DMS53 (cell line): ENCODE measurements around the gene HOXA6.
A peak's percentile ranks its signal among the peaks of the same experiment; 100 is the strongest.

Experiments
- DNase-seq: peaks from one replicate; lab custom pipeline; 2025; lab: John Stamatoyannopoulos, UW

HOXA6 gene

GRCh38 chr7:27184337-27185012 lies 36.9 kb upstream of the HOXA6 start:
- peak; percentile 78 for DNase-seq

DNA sequence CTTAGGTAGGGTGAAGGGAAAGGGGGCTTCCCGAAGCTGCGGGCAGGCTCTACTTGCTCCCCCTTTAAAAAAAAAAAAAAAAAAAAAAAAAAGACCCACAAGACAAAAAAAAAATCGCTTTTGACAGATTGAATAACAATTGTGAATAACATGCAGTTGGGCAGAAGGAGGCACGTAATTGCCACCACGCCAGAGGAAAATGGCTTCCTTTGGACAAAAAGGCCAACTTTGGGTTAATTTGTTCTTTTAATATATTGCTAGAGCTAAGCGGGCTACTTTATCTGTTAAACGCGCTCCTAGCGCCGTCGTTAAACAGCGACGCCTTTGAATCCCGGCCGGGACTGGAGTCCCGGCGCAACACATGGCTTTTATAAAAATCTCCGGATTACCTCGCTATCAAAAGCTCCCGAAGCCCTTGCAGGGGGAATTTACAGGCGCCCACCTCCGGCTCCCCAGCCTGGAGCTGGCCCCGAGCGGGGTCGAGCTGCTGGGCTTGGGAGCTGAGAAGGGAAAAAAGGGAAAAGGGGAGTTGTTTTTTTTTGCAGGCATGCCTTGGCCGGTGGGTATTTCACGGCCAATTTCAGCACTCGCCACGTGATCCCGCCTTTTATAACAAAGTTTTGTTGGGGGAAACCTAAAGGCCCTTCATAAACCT lies 36.2 kb upstream of the HOXA6 start:
- peak; percentile 73 for DNase-seq

GRCh38 chr7:27182861-27183681 lies 35.5 kb upstream of the HOXA6 start:
- DNase-seq, result peak; percentile 70

- DNase-seq, result no peak
Observed at GRCh38 chr7:27182285-27182841, 34.8 kb upstream of the HOXA6 start.

- no peak for DNase-seq
Observed at GRCh38 chr7:27181795-27182275, 34.3 kb upstream of the HOXA6 start.

- no peak for DNase-seq
Observed at GRCh38 chr7:27180431-27181420, 33.2 kb upstream of the HOXA6 start.

GRCh38 chr7:27179503-27180430 lies 32.2 kb upstream of the HOXA6 start:
- DNase-seq, result peak; percentile 92

DNA sequence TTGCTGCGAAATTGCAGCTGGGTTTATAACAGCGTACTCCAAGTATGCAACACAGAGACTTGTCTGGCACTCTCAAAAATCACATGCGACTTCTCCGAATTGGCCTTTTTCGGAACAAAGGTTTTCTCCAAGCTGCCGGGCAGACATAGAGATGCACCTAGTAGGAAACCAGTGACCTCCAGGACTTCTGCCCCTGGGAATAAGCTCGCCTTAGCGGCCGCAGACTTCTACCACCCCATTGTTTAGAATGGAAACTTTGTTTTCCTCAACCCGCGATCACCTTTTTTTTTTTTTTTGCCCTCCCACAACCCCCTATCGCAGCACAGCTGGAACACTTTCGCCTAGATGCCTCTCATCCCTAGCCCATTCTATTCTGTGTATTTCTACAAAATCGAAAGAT lies 31.5 kb upstream of the HOXA6 start:
- DNase-seq, result no peak

- no peak for DNase-seq
Observed at GRCh38 chr7:27178366-27178765, 30.8 kb upstream of the HOXA6 start.

- DNase-seq, result no peak
Observed at GRCh38 chr7:27177795-27178320, 30.3 kb upstream of the HOXA6 start.

GRCh38 chr7:27176962-27177794 lies 29.6 kb upstream of the HOXA6 start:
- no peak for DNase-seq

- no peak for DNase-seq
Observed at GRCh38 chr7:27176524-27176845, 28.9 kb upstream of the HOXA6 start.

DNA sequence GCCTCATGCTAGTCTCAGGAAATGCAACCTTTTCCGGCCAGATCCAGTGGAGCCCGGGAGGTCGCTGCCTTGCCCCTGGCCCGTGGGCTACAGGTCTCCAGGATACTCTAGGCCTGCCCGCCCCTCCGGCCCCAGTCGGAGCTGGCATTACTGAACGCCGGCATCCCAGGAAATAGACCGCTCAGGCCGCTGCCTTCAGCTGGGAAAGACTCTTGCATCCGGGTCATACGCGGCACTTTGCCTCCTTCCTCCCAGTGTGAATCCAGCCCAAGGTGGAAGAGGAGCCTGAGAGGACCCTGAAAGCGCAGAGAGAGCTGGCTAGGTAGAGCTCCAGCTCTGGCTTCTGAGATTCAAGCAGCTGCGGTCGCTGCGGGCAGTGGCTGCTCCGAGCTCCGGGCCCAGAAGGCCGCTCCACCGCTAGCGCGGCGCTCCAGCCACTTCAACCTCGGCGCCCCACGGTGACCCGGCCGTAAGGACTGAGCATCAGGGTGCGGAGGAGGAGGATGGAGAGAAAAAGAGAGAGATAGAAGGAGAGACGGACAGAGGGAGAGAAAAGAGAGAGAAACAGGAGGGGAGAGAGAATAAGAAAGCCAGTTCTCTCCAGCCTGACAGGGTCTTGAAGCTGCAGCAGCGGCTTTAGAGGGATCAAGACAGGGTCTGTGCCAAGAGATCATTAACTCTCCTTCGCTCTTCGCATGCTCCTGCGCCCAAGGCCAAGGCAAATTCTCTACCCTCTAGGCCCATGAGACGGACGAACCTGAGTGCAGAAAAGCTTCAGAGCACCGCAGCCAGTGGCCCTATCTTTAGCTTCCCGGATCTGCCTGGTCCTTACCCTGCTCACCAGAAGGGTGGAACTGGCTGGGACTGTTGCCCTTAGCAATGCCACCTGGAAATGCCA lies 28.3 kb upstream of the HOXA6 start:
- peak; percentile 51 for DNase-seq

GRCh38 chr7:27174874-27175625 lies 27.5 kb upstream of the HOXA6 start:
- no peak for DNase-seq

GRCh38 chr7:27173956-27174873 lies 26.6 kb upstream of the HOXA6 start, which contains the start of gene HOXA10:
Gene HOXA10 (minus strand): TSS chr7:27174320. CDS start chr7:27174306, 14 bp downstream.
- no peak for DNase-seq

DNA sequence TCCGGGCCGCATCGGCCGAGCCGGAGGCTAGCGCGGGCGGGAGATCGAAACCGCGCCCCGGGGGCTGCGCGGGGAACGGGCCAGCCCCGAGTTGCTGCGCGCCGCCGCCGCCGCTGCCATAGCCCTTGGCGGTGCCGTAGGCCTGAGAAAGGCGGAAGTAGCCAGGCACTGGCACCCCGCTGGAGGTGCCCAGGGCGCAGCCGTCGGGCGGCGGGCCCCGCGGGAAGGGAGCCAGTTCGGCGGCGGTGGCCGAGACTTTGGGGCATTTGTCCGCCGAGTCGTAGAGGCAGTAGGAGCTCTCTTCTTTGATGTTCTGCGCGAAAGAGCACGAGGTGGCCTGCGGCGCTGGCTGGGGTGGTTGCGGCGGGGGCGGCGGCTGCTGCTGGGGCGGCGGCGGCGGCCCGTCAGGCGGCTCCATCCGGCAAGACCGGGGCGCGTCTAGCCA lies 26.0 kb upstream of the HOXA6 start:
- peak; percentile 81 for DNase-seq
